ENCODE data around the gene GNAT1. TPM values are rescaled to one million over a fixed set of nuclear protein-coding genes. Genes with fewer than 3 reads are reported as not detected.

GNAT1 gene
- not detected for total RNA-seq
- long read RNA-seq: 0 reads

GRCh38 chr3:50190936-50191660 lies at the start of gene GNAT1:
Gene GNAT1, plus strand, starts transcription at chr3:50191610. Its CDS starts 116 bp downstream, at chr3:50191726.
- intact Hi-C loops (cut with DNase I, micrococcal nuclease): loop anchor here (5.0 to 10.0 kb wide), 2 partner anchors 81 to 84 kb away; partner anchors contain the start of gene LSMEM2 (in 1 of the 2)
- DNase-seq (no peak), ATAC-seq (peak; percentile 22)

- ATAC-seq (no peak), DNase-seq (no peak)
- intact Hi-C loops (cut with DNase I, micrococcal nuclease): no loop called here
Measured at GRCh38 chr3:50146316-50146901, 45.0 kb upstream of the GNAT1 start.

- ATAC-seq (no peak), DNase-seq (no peak)
- intact Hi-C loops (cut with DNase I, micrococcal nuclease): no loop called here
Measured at GRCh38 chr3:50147016-50147415, 44.4 kb upstream of the GNAT1 start.

GRCh38 chr3:50147447-50147846 lies 44.0 kb upstream of the GNAT1 start:
- ATAC-seq (no peak), DNase-seq (no peak)
- intact Hi-C loops (cut with DNase I, micrococcal nuclease): no loop called here

- DNase-seq (no peak), ATAC-seq (no peak)
- intact Hi-C loops (cut with DNase I, micrococcal nuclease): no loop called here
Measured at GRCh38 chr3:50147861-50148260, 43.5 kb upstream of the GNAT1 start.

GRCh38 chr3:50150404-50150750 lies 41.0 kb upstream of the GNAT1 start:
- ATAC-seq: no peak
- intact Hi-C loops (cut with DNase I, micrococcal nuclease): no loop called here
- no peak for DNase-seq

- ATAC-seq (peak; percentile 31), DNase-seq (peak in 1 of 2 donors; percentile 31)
- intact Hi-C loops (cut with DNase I, micrococcal nuclease): no loop called here
Measured at GRCh38 chr3:50150863-50151686, 40.3 kb upstream of the GNAT1 start.

GRCh38 chr3:50151728-50152127 lies 39.7 kb upstream of the GNAT1 start:
- ATAC-seq: no peak
- intact Hi-C loops (cut with DNase I, micrococcal nuclease): no loop called here
- DNase-seq: no peak

- no peak for ATAC-seq
Measured at GRCh38 chr3:50153782-50154475, 37.5 kb upstream of the GNAT1 start.

GRCh38 chr3:50154476-50154839 lies 37.0 kb upstream of the GNAT1 start:
- DNase-seq (no peak), ATAC-seq (peak; percentile 36)
- intact Hi-C loops (cut with DNase I, micrococcal nuclease): no loop called here

More at GRCh38 chr3:50153782-50154475, 37.5 kb upstream of the GNAT1 start:
- intact Hi-C loops (cut with DNase I, micrococcal nuclease): no loop called here
- no peak for DNase-seq

GRCh38 chr3:50154840-50155490 lies 36.4 kb upstream of the GNAT1 start, which contains the start of gene SEMA3F:
Gene SEMA3F, plus strand, starts transcription at chr3:50155324. Its CDS starts 4,299 bp downstream, at chr3:50159623.
- DNase-seq: peak in 1 of 2 donors; percentile 78
- ATAC-seq: peak; percentile 77
- intact Hi-C loops (cut with DNase I, micrococcal nuclease): no loop called here

GRCh38 chr3:50155491-50155878 lies 35.9 kb upstream of the GNAT1 start:
- ATAC-seq: no peak
- intact Hi-C loops (cut with DNase I, micrococcal nuclease): no loop called here
- DNase-seq: no peak

GRCh38 chr3:50155891-50156290 lies 35.5 kb upstream of the GNAT1 start:
- intact Hi-C loops (cut with DNase I, micrococcal nuclease): no loop called here
- ATAC-seq (no peak), DNase-seq (peak in 1 of 2 donors; percentile 33)

GRCh38 chr3:50156549-50157493 lies 34.6 kb upstream of the GNAT1 start:
- DNase-seq: peak; percentile 58 to 66
- ATAC-seq: peak; percentile 36
- intact Hi-C loops (cut with DNase I, micrococcal nuclease): no loop called here

GRCh38 chr3:50157827-50158529 lies 33.4 kb upstream of the GNAT1 start:
- no peak for ATAC-seq
- DNase-seq: no peak
- intact Hi-C loops (cut with DNase I, micrococcal nuclease): no loop called here

GRCh38 chr3:50158530-50159146 lies 32.8 kb upstream of the GNAT1 start:
- no peak for ATAC-seq
- no peak for DNase-seq
- intact Hi-C loops (cut with DNase I, micrococcal nuclease): no loop called here

GRCh38 chr3:50160561-50160983 lies 30.8 kb upstream of the GNAT1 start:
- no peak for ATAC-seq
- DNase-seq: no peak
- intact Hi-C loops (cut with DNase I, micrococcal nuclease): no loop called here
